Measurements from ENCODE around the gene PEF1.

The PEF1 gene

DNA sequence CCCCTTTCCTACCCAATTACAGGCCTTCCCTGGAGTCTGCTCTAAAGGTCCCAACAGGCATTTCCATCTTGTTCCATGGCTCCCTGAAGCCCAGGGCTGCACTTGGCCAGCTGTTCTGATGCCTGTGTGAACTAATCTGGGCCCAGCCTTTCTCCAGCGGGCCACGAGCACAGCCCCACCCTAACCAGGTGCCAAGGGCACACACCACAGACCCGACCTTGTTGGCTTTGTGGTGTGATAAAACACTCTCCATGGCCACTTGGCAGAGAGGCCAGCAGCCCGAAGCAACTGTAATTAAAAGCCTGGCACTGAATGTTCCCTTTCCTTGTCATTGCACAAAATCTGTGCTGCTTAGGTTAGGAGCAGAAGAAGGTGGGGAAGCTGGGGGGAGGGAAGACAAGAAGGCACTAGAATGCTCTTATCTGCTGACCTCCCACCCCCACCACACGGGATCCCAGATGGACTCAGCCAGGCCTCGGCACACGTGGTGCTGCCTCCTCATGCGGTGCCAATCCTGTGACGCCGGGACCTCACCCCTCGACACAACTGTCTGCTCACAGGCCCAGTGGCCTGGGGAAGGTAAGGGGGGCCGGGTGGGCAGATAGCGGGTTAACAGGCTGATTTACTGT lies 17.3 kb downstream of the PEF1 start:
- TF ChIP-seq CTCF (IDR thresholded peaks at IDR 0.05; ENCODE audit: insufficient read depth, low read length, poor library complexity, severe bottlenecking): no peak
- Histone ChIP-seq H3K36me3 (ENCODE audit: control insufficient read depth, insufficient read depth, low read length) (peaks cover 32% of the 10 kb centered on the region), H3K4me3 (replicated peaks; ENCODE audit: low read depth, low read length) (no peak overlapping the region), H3K27me3 (replicated peaks; ENCODE audit: control insufficient read depth, insufficient read depth, low read length) (no peaks in the 10 kb centered on the region)
- no peak for DNase-seq (ENCODE audit: extremely low read depth, insufficient read length)

DNA sequence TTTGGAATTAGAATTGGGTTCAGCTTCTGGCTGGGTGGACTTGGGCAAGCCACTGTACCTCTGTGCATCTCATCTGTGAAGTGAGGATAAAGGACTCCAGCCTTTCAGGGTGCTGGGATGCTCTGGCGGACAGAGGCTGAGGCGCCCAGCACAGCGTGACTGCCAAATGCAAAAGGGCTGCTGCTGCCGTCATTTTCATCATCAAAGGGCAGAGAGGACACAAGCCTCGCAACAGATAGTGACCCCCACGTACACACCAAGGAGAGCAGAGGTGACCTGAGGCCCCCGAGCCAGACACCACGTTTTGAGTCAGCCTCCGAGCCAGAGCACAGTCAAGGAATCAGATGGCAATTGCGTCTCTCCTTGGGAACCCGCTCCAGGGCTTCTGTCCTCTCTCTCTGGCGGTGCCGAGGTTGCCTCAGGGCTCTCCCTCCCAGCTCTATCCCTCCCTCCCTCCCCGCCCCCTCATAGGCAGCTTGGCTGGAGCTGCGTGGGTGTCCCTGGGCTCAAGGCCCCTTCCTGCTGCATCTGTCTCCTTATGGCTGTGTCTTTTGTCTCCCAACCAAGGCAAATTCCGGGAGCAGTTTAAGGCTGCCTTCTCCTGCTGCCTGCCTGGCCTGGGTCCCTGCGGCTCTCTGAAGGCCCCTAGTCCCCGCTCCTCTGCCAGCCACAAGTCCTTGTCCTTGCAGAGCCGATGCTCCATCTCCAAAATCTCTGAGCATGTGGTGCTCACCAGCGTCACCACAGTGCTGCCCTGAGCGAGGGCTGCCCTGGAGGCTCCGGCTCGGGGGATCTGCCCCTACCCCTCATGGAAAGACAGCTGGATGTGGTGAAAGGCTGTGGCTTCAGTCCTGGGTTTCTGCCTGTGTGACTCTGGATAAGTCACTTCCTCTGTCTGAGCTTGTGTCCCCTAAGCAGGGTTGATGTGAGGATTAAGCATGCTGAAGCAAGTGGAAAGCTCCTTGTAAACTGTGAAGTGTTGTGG lies 18.2 kb downstream of the PEF1 start:
- DNase-seq (ENCODE audit: extremely low read depth, insufficient read length): no peak
- Histone ChIP-seq H3K4me3 (replicated peaks; ENCODE audit: low read depth, low read length) (no peak overlapping the region), H3K27me3 (replicated peaks; ENCODE audit: control insufficient read depth, insufficient read depth, low read length) (no peaks in the 10 kb centered on the region), H3K36me3 (ENCODE audit: control insufficient read depth, insufficient read depth, low read length) (peaks cover 28% of the 10 kb centered on the region)
- no peak for TF ChIP-seq CTCF (IDR thresholded peaks at IDR 0.05; ENCODE audit: insufficient read depth, low read length, poor library complexity, severe bottlenecking)

DNA sequence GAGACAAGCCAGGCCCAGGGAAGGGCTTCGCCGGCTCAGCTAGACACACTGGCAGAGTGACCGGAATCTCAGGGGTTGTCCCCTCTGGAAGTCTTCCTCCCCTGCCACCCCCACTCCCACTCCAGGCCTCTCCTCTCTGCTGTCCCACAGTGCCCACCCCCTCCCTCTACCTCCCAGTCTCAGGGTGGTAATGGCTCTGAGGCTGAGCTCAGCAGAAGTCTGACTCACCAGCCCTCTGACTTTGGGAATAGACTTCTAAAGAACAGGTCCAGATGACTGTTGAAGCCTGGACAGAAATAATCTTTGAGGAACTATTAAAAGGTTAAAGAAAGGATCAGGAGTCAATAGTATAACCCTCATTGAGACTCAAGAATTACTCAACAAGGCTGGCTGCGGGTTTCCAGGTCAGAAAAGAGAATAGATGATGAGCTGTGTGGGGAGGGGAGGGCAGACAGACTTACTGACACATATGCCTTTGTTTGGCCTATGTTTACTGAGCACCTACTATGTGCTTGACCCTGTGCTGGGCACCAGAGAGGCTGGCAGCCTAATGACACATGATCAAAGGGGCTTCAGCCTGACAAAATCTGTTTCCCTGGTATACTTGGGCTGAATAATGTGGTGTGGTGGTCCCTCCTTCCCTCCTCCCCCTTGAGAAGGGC lies 19.0 kb downstream of the PEF1 start:
- Histone ChIP-seq H3K27me3 (replicated peaks; ENCODE audit: control insufficient read depth, insufficient read depth, low read length) (no peaks in the 10 kb centered on the region), H3K36me3 (ENCODE audit: control insufficient read depth, insufficient read depth, low read length) (peaks cover 23% of the 10 kb centered on the region), H3K4me3 (replicated peaks; ENCODE audit: low read depth, low read length) (no peak overlapping the region)
- no peak for TF ChIP-seq CTCF (IDR thresholded peaks at IDR 0.05; ENCODE audit: insufficient read depth, low read length, poor library complexity, severe bottlenecking)
- no peak for DNase-seq (ENCODE audit: extremely low read depth, insufficient read length)

DNA sequence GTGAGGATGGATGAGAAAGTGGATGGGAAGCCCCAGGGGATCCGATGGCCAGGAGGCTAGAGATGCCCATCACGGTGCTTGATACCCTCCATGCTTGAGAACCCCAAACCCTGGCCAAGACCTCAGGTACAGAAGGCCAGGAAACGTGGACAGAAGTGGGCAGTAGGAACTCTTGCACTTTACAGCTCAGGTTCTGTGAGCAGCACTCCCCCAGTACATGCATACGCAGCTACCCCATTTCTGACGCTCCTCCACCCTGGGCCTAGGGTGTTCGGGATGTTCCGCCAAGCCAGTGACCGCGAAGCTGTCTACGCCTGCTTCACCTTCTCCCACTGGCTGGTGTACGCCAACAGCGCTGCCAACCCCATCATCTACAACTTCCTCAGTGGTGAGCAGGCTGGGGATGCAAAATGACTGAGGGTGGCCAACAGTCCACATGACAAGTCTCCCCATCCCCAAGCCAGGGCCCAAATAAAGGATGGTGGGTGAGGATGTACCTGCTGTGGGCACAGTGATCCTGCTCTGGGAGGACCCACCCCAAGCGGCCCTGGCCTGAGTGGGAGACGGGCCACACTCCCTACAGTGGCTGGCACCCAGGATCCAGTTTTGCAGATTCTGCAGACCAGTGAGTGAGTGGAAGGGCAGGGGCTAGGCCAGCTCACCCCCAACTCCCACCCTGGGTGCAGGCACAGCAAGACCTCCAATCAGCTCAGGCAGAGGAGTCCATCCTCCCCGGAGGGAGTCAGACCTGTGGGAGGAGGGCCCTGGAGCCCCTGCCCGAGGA lies 19.8 kb downstream of the PEF1 start:
- Histone ChIP-seq H3K36me3 (ENCODE audit: control insufficient read depth, insufficient read depth, low read length) (peaks cover 17% of the 10 kb centered on the region), H3K27me3 (replicated peaks; ENCODE audit: control insufficient read depth, insufficient read depth, low read length) (no peaks in the 10 kb centered on the region), H3K4me3 (replicated peaks; ENCODE audit: low read depth, low read length) (no peak overlapping the region)
- DNase-seq (ENCODE audit: extremely low read depth, insufficient read length): no peak
- no peak for TF ChIP-seq CTCF (IDR thresholded peaks at IDR 0.05; ENCODE audit: insufficient read depth, low read length, poor library complexity, severe bottlenecking)

DNA sequence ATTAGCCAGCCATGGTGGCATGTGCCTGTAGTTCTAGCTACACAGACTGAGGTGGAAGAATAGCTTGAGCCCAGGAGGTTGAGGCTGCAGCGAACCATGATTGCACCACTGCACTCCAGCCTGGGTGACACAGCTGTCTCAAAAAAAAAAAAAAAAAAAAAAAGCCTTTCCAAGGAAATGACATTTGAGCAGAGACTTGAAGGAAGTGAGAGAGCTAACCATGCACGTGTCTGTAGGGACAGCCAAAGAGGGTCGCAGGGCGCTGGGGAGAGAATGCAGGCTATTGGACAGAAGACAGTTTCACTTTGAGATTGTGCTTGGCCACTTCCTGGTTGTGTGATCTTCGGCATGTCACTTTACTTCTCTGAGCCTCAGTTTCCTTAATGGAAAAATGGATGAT lies 20.4 kb downstream of the PEF1 start:
- no peak overlapping the region for H3K4me3 ChIP-seq (replicated peaks; ENCODE audit: low read depth, low read length)
- no peaks in the 10 kb centered on the region for H3K27me3 ChIP-seq (replicated peaks; ENCODE audit: control insufficient read depth, insufficient read depth, low read length)
- DNase-seq (ENCODE audit: extremely low read depth, insufficient read length): no peak
- H3K36me3 ChIP-seq (ENCODE audit: control insufficient read depth, insufficient read depth, low read length): peaks cover 13% of the 10 kb centered on the region
- TF ChIP-seq CTCF (IDR thresholded peaks at IDR 0.05; ENCODE audit: insufficient read depth, low read length, poor library complexity, severe bottlenecking): no peak

Measured in GM06990 (cell line).